Pons (tissue), 1 donor: ENCODE measurements around the gene GTF2IRD1.

Experiments
- DNase-seq: peaks from one replicate; pipeline ENCODE4 v3.0.0-alpha.2; 2016; ENCODE audit warnings: low spot score

The GTF2IRD1 gene

GRCh38 chr7:74567318-74567668 is 113.6 kb downstream of the GTF2IRD1 start:
- no peak for DNase-seq

- no peak for DNase-seq
Observed at GRCh38 chr7:74568658-74569057, 115.0 kb downstream of the GTF2IRD1 start.

- DNase-seq, result no peak
Observed at GRCh38 chr7:74569501-74570075, 115.9 kb downstream of the GTF2IRD1 start.

- DNase-seq, result no peak
Observed at GRCh38 chr7:74570533-74571156, 116.9 kb downstream of the GTF2IRD1 start.

GRCh38 chr7:74572301-74572979 is 118.7 kb downstream of the GTF2IRD1 start:
- peak; percentile 9 for DNase-seq

GRCh38 chr7:74573512-74573911 is 119.8 kb downstream of the GTF2IRD1 start:
- no peak for DNase-seq

- peak; percentile 17 for DNase-seq
Observed at GRCh38 chr7:74575083-74575784, 121.5 kb downstream of the GTF2IRD1 start.

GRCh38 chr7:74575811-74576210 is 122.1 kb downstream of the GTF2IRD1 start:
- no peak for DNase-seq

- no peak for DNase-seq
Observed at GRCh38 chr7:74579800-74580685, 126.3 kb downstream of the GTF2IRD1 start.

- no peak for DNase-seq
Observed at GRCh38 chr7:74581916-74582440, 128.3 kb downstream of the GTF2IRD1 start.

- DNase-seq, result no peak
Observed at GRCh38 chr7:74582447-74583039, 128.8 kb downstream of the GTF2IRD1 start.

- DNase-seq, result no peak
Observed at GRCh38 chr7:74583630-74584029, 129.9 kb downstream of the GTF2IRD1 start.

- no peak for DNase-seq
Observed at GRCh38 chr7:74584160-74584954, 130.7 kb downstream of the GTF2IRD1 start.

GRCh38 chr7:74585844-74586243 is 132.1 kb downstream of the GTF2IRD1 start:
- no peak for DNase-seq

GRCh38 chr7:74586258-74587175 is 132.8 kb downstream of the GTF2IRD1 start:
- DNase-seq, result no peak

- DNase-seq, result peak; percentile 67
Observed at GRCh38 chr7:74587435-74588126, 133.9 kb downstream of the GTF2IRD1 start.

GRCh38 chr7:74590813-74591212 is 137.1 kb downstream of the GTF2IRD1 start:
- DNase-seq, result no peak

GRCh38 chr7:74598558-74598957 is 144.9 kb downstream of the GTF2IRD1 start:
- no peak for DNase-seq

- DNase-seq, result no peak
Observed at GRCh38 chr7:74599244-74599643, 145.5 kb downstream of the GTF2IRD1 start.
